Glutamatergic neuron (in vitro differentiated cells): Measurements from ENCODE around the gene RPS21. TPM values are rescaled to one million over a fixed set of nuclear protein-coding genes. Genes with fewer than 3 reads are reported as not detected.

Experiments used
- DNase-seq: peaks from one replicate; pipeline ENCODE4 v3.0.0; 2022
- H3K27ac Mint-ChIP-seq: one replicate; pipeline ENCODE4 v1.8.0; 2020; ENCODE audit warnings: mild to moderate bottlenecking, mixed read lengths, inconsistent platforms; ENCODE audit not compliant: unreplicated experiment
- H3K27me3 Mint-ChIP-seq: one replicate; pipeline ENCODE4 v1.8.0; 2020; ENCODE audit warnings: mild to moderate bottlenecking, moderate library complexity, mixed read lengths, inconsistent platforms; ENCODE audit not compliant: unreplicated experiment
- H3K36me3 Mint-ChIP-seq: one replicate; pipeline ENCODE4 v1.8.0; 2020; ENCODE audit warnings: mild to moderate bottlenecking, mixed read lengths, inconsistent platforms; ENCODE audit not compliant: unreplicated experiment
- H3K4me1 Mint-ChIP-seq: one replicate; pipeline ENCODE4 v1.8.0; 2020; ENCODE audit warnings: mild to moderate bottlenecking, low read depth, mixed read lengths, inconsistent platforms; ENCODE audit not compliant: unreplicated experiment
- H3K4me3 Mint-ChIP-seq: one replicate; pipeline ENCODE4 v1.8.0; 2020; ENCODE audit warnings: mild to moderate bottlenecking, mixed read lengths, inconsistent platforms; ENCODE audit not compliant: unreplicated experiment
- H3K9me3 Mint-ChIP-seq: one replicate; pipeline ENCODE4 v1.8.0; 2020; ENCODE audit warnings: mild to moderate bottlenecking, moderate library complexity, mixed read lengths, inconsistent platforms; ENCODE audit not compliant: unreplicated experiment
- total RNA-seq: library from RNA; stranded (reverse); fragmentation: NEBNext Ultra II Directional; extraction: Animal tissue kit (Norgen Biotek cat#: 25700); gene quantifications from one replicate; pipeline ENCODE4 v1.2.1, GENCODE V29; 2021; ENCODE audit not compliant: unreplicated experiment
- TF ChIP-seq, protein P1 (sequence below): fragments of 200-600 bp; sonication (generic); IDR thresholded peaks from one replicate; pipeline ENCODE4 v1.5.0; 2021; ENCODE audit not compliant: partially characterized antibody, unreplicated experiment

Gene RPS21
- total RNA-seq, 1 donor from 2014 or later, result 829 TPM

- H3K4me1 Mint-ChIP-seq, result peaks cover 7% of the 10 kb centered on the region
- TF ChIP-seq, protein P1, sequence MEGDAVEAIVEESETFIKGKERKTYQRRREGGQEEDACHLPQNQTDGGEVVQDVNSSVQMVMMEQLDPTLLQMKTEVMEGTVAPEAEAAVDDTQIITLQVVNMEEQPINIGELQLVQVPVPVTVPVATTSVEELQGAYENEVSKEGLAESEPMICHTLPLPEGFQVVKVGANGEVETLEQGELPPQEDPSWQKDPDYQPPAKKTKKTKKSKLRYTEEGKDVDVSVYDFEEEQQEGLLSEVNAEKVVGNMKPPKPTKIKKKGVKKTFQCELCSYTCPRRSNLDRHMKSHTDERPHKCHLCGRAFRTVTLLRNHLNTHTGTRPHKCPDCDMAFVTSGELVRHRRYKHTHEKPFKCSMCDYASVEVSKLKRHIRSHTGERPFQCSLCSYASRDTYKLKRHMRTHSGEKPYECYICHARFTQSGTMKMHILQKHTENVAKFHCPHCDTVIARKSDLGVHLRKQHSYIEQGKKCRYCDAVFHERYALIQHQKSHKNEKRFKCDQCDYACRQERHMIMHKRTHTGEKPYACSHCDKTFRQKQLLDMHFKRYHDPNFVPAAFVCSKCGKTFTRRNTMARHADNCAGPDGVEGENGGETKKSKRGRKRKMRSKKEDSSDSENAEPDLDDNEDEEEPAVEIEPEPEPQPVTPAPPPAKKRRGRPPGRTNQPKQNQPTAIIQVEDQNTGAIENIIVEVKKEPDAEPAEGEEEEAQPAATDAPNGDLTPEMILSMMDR, result no peak
- peak; percentile 45 for DNase-seq
- no peaks in the 10 kb centered on the region for H3K36me3 Mint-ChIP-seq
- peak overlapping the region; percentile 75 for H3K4me3 Mint-ChIP-seq
- H3K27me3 Mint-ChIP-seq, result peaks cover 4% of the 10 kb centered on the region
- peak overlapping the region; percentile 82 for H3K27ac Mint-ChIP-seq
- H3K9me3 Mint-ChIP-seq, result peaks cover 4% of the 10 kb centered on the region
Measured at GRCh38 chr20:62362991-62363919, 23.6 kb upstream of the RPS21 start.

- Mint-ChIP-seq H3K27ac (peak overlapping the region; percentile 64), H3K27me3 (peaks cover 6% of the 10 kb centered on the region), H3K4me1 (peaks cover 4% of the 10 kb centered on the region), H3K4me3 (peak overlapping the region; percentile 84), H3K9me3 (peaks cover 3% of the 10 kb centered on the region), H3K36me3 (no peaks in the 10 kb centered on the region)
- TF ChIP-seq, protein P1, result no peak
- peak; percentile 67 for DNase-seq
Measured at GRCh38 chr20:62363920-62364851, 22.7 kb upstream of the RPS21 start.

DNA sequence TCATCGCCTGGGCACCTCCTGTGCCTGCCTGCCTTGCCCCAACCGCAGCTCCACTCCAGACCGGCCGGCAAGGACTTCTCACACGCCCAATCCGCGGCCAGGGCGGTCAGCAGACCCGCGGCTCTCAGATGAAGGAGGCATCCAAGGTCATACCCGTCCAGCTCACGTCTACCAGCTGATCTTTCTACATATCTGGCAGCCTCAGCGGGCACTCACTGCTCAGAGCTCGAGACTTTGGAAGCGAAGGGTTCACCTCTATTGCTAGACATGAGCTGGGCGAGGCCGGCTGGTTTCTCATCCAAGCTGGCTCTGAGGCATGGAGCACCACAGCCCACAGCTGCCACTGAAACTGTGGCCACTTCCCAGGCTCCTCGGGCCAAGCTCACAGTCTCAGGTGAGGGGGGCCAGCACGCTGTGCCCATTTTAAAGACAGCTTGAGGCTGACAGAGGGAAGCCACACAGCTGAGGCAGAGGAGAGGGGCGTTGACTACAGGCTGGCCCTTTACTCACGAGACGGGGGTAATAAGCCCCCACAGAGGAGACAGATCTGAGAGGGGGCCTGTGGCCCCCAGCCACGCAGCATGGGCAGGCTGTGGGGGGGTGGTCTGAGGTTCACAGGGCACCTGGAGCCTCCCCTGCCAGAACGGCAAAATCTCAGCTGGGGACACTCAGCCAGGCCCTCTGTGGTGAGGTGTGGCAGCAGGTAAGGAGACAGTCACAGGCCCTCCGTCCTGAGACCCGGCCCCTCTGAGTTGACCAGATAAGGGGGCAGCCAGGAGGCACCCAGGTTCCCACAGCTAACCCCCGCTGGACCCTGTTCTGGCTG, 21.8 kb upstream of the RPS21 start:
- Mint-ChIP-seq H3K9me3 (peaks cover 6% of the 10 kb centered on the region), H3K27me3 (peaks cover 10% of the 10 kb centered on the region), H3K36me3 (no peaks in the 10 kb centered on the region), H3K4me3 (peak overlapping the region; percentile 84), H3K4me1 (peaks cover 7% of the 10 kb centered on the region), H3K27ac (peak overlapping the region; percentile 28)
- TF ChIP-seq, protein P1, result no peak
- DNase-seq, result peak; percentile 28

DNA sequence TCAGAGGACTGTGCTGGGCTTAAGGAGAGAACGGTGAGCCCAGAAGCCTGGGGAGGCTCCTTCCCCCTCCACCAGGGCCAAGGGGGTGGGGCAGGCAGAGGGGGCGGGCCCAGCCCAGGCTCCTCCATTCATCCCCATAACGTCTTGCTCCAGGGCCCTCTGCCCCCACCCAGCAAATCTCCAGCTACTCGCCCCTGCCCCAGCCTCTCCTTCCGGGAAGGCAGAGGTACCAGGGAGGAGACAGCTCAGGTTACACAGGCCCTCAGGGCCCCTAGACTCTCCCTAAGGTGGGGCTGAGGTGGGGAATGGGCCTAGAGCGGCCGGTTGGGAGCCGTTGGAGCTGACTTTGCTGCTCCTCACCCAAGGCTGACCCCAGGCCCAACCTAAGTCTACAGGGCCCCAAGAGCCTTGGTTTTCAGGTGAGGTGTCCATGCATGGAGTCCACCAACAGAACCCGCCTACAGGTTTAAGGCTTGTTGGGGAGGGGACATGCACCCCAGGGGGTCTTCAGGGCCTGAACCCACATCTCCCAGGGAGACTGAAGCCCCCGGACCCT, 21.0 kb upstream of the RPS21 start:
- peaks cover 6% of the 10 kb centered on the region for H3K9me3 Mint-ChIP-seq
- DNase-seq, result peak; percentile 44
- peaks cover 10% of the 10 kb centered on the region for H3K27me3 Mint-ChIP-seq
- H3K4me3 Mint-ChIP-seq, result peak overlapping the region; percentile 84
- TF ChIP-seq, protein P1, result no peak
- no peak overlapping the region for H3K27ac Mint-ChIP-seq
- H3K36me3 Mint-ChIP-seq, result no peaks in the 10 kb centered on the region
- peaks cover 8% of the 10 kb centered on the region for H3K4me1 Mint-ChIP-seq
